Glutamatergic neuron (in vitro differentiated cells): ENCODE results near the gene CPNE8. TPM values are rescaled to one million over a fixed set of nuclear protein-coding genes. Genes with fewer than 3 reads are reported as not detected.

ENCODE experiments used
- DNase-seq: peaks from one replicate; pipeline ENCODE4 v3.0.0; 2022
- H3K27ac Mint-ChIP-seq: one replicate; pipeline ENCODE4 v1.8.0; 2020; ENCODE audit warnings: mild to moderate bottlenecking, mixed read lengths, inconsistent platforms; ENCODE audit not compliant: unreplicated experiment
- H3K27me3 Mint-ChIP-seq: one replicate; pipeline ENCODE4 v1.8.0; 2020; ENCODE audit warnings: mild to moderate bottlenecking, moderate library complexity, mixed read lengths, inconsistent platforms; ENCODE audit not compliant: unreplicated experiment
- H3K36me3 Mint-ChIP-seq: one replicate; pipeline ENCODE4 v1.8.0; 2020; ENCODE audit warnings: mild to moderate bottlenecking, mixed read lengths, inconsistent platforms; ENCODE audit not compliant: unreplicated experiment
- H3K4me1 Mint-ChIP-seq: one replicate; pipeline ENCODE4 v1.8.0; 2020; ENCODE audit warnings: mild to moderate bottlenecking, low read depth, mixed read lengths, inconsistent platforms; ENCODE audit not compliant: unreplicated experiment
- H3K4me3 Mint-ChIP-seq: one replicate; pipeline ENCODE4 v1.8.0; 2020; ENCODE audit warnings: mild to moderate bottlenecking, mixed read lengths, inconsistent platforms; ENCODE audit not compliant: unreplicated experiment
- H3K9me3 Mint-ChIP-seq: one replicate; pipeline ENCODE4 v1.8.0; 2020; ENCODE audit warnings: mild to moderate bottlenecking, moderate library complexity, mixed read lengths, inconsistent platforms; ENCODE audit not compliant: unreplicated experiment
- long read RNA-seq: library from polyadenylated mRNA; unstranded; transcript quantifications from one replicate; pipeline ENCODE4 v2.0.0, GENCODE V29; 2020; ENCODE audit not compliant: unreplicated experiment
- total RNA-seq: library from RNA; stranded (reverse); fragmentation: NEBNext Ultra II Directional; extraction: Animal tissue kit (Norgen Biotek cat#: 25700); gene quantifications from one replicate; pipeline ENCODE4 v1.2.1, GENCODE V29; 2021; ENCODE audit not compliant: unreplicated experiment
- TF ChIP-seq, protein P1 (sequence below): fragments of 200-600 bp; sonication (generic); IDR thresholded peaks from one replicate; pipeline ENCODE4 v1.5.0; 2021; ENCODE audit not compliant: partially characterized antibody, unreplicated experiment

The CPNE8 gene
- total RNA-seq, result 5.9 TPM
- long read RNA-seq, result 0 reads

DNA sequence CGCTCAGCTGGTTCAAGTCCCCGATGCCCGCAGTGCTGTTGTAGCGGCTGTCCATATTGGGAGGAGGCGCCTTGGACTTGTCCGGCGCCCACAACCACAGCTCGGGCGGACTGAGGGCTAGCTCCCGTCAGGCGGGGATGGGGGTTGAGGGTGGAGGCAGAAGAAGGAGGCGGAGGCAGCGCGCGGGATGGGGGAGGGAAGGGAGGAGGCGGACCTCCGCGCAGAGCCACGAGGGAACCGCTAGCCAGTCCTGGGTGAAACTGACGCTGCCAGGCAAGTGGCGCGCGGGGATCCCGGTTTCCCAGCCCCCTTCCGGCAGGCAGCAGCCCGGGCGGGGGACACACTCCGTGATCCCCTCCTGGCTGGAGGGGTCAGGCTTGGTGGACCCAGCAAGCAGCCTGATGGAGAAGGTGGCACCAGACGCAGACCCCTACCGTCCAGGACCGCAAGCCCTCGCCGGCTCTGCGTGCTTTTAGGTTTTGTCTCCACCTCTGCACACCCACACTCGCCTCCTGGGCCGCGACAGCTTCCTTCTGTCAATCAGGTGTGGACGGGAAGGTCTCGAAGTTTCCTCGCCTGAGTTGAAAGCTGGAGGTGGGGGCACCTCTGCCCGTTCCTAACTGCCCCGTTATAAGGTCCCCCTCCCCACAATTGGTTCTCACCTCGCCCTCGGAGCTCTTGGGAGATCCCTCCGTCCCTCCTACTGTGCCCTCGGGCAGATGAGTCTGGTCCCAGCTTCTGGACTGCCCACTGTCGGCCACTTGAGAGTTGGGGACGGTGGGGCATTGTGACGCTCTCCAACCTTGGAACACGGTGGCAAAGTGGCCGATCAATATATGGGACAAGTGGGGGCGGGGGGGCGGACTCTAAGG, at the start of gene CPNE8:
Gene CPNE8, minus strand, starts transcription at position 112 of the 872 bp plus-strand sequence. Its CDS starts 57 bp downstream, at position 55.
- TF ChIP-seq, protein P1, sequence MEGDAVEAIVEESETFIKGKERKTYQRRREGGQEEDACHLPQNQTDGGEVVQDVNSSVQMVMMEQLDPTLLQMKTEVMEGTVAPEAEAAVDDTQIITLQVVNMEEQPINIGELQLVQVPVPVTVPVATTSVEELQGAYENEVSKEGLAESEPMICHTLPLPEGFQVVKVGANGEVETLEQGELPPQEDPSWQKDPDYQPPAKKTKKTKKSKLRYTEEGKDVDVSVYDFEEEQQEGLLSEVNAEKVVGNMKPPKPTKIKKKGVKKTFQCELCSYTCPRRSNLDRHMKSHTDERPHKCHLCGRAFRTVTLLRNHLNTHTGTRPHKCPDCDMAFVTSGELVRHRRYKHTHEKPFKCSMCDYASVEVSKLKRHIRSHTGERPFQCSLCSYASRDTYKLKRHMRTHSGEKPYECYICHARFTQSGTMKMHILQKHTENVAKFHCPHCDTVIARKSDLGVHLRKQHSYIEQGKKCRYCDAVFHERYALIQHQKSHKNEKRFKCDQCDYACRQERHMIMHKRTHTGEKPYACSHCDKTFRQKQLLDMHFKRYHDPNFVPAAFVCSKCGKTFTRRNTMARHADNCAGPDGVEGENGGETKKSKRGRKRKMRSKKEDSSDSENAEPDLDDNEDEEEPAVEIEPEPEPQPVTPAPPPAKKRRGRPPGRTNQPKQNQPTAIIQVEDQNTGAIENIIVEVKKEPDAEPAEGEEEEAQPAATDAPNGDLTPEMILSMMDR, result no peak
- peak within 1 kb of the TSS; percentile 90 for H3K4me3 Mint-ChIP-seq
- peak; percentile 70 for DNase-seq
- H3K27ac Mint-ChIP-seq, result peak within 1 kb of the TSS; percentile 78
- peaks cover 3% of the 10 kb centered on the region for H3K4me1 Mint-ChIP-seq
- H3K27me3 Mint-ChIP-seq, result peaks cover 3% of the 10 kb centered on the region
- no peaks in the 10 kb centered on the region for H3K36me3 Mint-ChIP-seq
- peaks cover 4% of the 10 kb centered on the region for H3K9me3 Mint-ChIP-seq

DNA sequence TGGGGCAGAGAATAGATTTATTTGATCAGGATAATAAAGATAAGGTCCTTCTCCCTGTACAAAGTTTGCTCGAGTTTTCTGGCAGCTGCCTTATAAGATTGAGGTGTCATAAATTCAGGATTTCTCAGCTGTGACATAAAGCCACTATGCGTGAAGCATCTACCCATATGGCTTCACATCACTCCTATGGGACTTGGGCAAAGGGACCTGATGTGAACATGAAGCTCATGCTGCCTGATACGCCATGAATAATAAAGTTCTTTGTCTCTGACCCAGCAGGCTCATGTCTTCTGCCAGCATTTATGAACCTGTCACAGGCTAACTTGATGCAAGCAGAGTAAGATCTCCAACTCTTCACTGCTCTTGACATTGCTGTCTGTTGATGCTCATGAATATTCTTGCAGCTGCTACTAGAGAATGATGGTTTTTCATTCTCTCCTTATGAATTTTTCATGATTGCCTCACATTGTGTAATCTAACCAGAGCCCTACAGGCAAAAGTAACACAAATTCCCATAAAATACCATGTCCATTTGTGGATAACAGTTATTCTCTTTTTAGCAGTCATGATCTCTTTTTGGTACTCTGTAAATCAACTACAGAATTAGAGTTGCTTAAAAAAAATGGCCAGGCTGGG, 49.0 kb upstream of the CPNE8 start:
- TF ChIP-seq, protein P1, result no peak
- Mint-ChIP-seq H3K36me3 (no peaks in the 10 kb centered on the region), H3K4me1 (no peaks in the 10 kb centered on the region), H3K9me3 (no peaks in the 10 kb centered on the region), H3K27ac (no peak overlapping the region), H3K4me3 (no peak overlapping the region), H3K27me3 (peaks cover under 1% of the 10 kb centered on the region)
- no peak for DNase-seq

DNA sequence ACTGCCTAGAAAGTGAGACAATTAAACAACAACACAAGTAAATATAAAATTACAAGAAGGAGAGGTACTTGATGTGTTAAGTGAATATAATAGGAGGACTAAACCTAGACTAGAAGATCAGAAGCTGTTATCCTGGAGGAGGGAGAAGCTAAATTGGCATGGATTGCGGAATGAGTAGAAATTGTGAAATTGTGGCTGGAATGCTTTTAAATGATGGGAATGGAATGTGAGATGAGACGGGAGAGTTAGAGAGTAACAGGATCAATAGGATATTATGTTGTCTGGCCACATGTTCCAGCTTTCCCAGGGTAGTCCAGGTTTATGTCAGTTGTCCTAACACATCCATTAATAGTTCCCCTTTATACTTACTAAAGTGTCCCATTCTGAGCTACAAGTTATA, 44.0 kb upstream of the CPNE8 start:
- Mint-ChIP-seq H3K4me3 (no peak overlapping the region), H3K9me3 (no peaks in the 10 kb centered on the region), H3K27me3 (peaks cover 4% of the 10 kb centered on the region), H3K36me3 (no peaks in the 10 kb centered on the region), H3K27ac (no peak overlapping the region), H3K4me1 (no peaks in the 10 kb centered on the region)
- TF ChIP-seq, protein P1, result no peak
- DNase-seq, result no peak

DNA sequence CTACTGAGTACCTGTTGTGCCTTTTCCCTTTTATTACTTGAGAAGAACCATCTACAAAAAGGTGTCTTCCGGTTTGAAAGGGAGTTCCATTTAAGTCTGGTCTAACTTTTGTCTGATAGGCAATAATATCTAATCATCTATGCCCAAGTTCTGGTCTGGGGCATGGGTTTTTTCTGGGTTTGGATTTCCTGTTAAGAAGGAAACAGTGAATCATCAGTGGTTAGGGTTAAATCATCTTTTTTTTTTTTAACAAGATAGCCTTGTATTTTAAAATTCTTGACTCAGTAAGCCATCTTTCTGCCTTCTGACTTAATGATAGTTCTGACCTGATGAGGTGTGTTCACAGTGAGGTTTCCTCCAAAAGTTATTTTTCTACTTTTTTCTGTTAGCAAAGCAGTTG, 29.3 kb upstream of the CPNE8 start:
- no peak for DNase-seq
- H3K27ac Mint-ChIP-seq, result no peak overlapping the region
- no peak overlapping the region for H3K4me3 Mint-ChIP-seq
- no peaks in the 10 kb centered on the region for H3K9me3 Mint-ChIP-seq
- no peaks in the 10 kb centered on the region for H3K36me3 Mint-ChIP-seq
- TF ChIP-seq, protein P1, result no peak
- peaks cover 4% of the 10 kb centered on the region for H3K27me3 Mint-ChIP-seq
- no peaks in the 10 kb centered on the region for H3K4me1 Mint-ChIP-seq

DNA sequence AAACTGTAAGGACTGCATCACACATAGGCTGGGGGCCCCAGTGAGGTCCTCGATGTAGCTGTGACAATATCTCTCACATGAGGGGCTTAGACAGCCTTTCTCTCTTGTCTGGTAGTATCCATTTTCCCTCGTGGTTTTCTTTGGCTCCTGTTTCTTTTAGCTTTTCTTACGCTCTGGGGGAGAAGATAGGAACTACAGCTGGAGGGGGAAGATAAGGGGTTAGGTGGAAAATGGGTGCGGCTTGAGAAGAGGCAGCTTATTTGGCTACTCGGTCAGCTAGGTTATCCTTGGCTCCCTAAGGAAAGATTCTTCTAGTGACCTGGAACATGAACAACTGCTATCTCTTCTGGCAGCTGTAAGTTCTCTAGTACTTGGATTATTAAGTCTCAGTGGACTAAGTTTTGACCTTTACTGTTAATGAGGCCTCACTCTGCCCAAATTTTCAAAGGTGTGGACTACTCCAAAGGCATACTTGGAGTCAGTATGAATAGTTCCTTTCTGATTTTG, 28.7 kb upstream of the CPNE8 start:
- Mint-ChIP-seq H3K36me3 (no peaks in the 10 kb centered on the region), H3K27me3 (peaks cover 4% of the 10 kb centered on the region), H3K27ac (no peak overlapping the region), H3K4me1 (no peaks in the 10 kb centered on the region), H3K9me3 (no peaks in the 10 kb centered on the region), H3K4me3 (no peak overlapping the region)
- no peak for DNase-seq
- TF ChIP-seq, protein P1, result no peak
